Fibroblast of pulmonary artery (primary cell): Measurements from ENCODE around the gene RBFOX2.

Experiments used
- DNase-seq: peaks from one replicate; pipeline ENCODE4 v3.0.0-alpha.2; 2010; ENCODE audit warnings: low read depth
- H3K4me3 ChIP-seq: replicated peaks from 2 replicates; pipeline ENCODE4 v1.5.1; 2011; ENCODE audit warnings: low read depth, mild to moderate bottlenecking, control low read depth, low read length, moderate library complexity
- TF ChIP-seq, protein P1 (sequence below): IDR thresholded peaks from 2 replicates; pipeline ENCODE4 v1.5.1; 2011; ENCODE audit warnings: mild to moderate bottlenecking, control low read depth, low read length, inconsistent platforms; ENCODE audit errors: missing control alignments

RBFOX2 gene

DNA sequence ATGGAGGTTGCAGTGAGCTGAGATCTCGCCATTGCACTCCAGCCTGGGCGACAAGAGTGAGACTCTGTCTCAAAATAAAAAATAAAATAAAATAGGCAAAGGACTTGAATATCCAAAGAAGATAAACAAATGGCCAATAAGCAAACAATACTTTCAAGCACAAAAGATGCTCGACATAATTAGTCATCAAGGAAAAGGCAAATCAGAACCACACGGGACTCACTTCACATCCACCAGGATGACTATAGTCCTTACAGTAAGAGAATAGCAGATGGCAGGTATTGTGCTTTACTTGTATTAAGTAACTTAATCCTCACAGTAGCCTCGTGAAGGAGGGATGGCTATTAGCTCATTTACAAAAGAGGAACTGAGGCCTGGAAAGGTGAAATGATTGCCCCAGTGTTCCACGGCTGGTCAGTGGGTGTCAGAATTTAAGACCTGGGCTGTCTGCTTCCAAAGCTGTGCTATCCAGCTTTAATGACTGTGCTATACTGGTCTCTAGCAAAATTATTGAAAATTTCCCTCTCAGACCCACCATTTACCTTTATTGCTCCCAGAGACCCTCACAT, 40.2 kb upstream of the RBFOX2 start:
- DNase-seq: no peak
- TF ChIP-seq, protein P1, sequence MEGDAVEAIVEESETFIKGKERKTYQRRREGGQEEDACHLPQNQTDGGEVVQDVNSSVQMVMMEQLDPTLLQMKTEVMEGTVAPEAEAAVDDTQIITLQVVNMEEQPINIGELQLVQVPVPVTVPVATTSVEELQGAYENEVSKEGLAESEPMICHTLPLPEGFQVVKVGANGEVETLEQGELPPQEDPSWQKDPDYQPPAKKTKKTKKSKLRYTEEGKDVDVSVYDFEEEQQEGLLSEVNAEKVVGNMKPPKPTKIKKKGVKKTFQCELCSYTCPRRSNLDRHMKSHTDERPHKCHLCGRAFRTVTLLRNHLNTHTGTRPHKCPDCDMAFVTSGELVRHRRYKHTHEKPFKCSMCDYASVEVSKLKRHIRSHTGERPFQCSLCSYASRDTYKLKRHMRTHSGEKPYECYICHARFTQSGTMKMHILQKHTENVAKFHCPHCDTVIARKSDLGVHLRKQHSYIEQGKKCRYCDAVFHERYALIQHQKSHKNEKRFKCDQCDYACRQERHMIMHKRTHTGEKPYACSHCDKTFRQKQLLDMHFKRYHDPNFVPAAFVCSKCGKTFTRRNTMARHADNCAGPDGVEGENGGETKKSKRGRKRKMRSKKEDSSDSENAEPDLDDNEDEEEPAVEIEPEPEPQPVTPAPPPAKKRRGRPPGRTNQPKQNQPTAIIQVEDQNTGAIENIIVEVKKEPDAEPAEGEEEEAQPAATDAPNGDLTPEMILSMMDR: no peak

DNA sequence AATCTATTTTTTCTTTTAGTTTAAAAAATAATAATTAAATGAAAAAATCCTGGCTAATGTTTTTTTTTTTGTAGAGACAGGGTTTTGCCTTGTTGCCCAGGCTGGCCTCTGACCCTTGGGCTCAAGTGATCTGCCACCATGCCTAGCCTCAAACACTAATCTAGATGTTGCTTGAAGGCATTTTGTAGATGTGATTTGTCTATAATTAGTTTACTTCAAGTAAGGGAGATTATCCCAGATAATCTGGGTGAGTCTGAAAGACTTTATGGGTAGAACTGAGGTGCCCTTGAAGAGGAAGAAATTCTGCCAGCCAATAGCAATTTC, 38.6 kb upstream of the RBFOX2 start:
- no peak for DNase-seq
- TF ChIP-seq, protein P1: no peak
- no peak overlapping the region for H3K4me3 ChIP-seq

More for the DNA sequence above, 40.2 kb upstream of the RBFOX2 start:
- H3K4me3 ChIP-seq: no peak overlapping the region

DNA sequence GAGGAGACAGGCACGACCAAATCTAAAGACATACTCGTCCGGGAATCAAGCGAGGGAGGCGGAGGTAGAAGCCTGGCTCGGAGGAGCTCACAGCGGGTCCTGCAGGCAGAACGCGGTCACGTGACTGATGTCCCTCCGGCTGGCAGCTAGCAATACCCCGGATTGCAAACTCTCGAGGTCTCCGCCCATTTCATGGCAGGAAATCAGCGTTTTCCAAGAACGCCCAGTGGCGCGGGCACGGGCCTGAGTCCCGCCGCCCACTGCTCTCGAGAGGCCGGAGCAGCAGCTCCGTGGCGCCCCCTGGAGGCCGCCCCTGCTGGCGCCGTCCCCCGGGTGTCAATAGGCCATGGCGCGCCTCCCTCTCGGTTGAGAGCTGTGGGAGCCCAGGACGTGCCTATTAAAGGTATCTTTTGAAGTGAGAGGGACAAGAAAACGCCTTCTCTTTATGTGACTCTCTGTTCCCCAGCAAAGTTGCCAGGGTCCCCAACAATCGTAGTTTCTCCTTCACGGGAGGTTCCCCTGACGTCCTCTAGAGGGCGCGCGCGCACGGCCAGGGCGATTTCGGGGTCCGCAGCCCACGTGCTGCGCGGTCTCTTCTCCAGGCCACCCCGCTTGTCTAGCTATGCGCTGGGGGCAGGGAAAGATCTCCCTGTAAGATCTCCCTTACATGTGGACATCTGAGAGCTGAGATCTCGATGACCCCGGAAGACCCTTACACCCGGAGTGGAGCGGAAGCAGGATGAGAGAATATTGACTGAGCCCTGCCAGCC, 37.3 kb upstream of the RBFOX2 start:
- peak; percentile 95 for DNase-seq
- TF ChIP-seq, protein P1: peak; percentile 87
- H3K4me3 ChIP-seq: peak overlapping the region; percentile 57

DNA sequence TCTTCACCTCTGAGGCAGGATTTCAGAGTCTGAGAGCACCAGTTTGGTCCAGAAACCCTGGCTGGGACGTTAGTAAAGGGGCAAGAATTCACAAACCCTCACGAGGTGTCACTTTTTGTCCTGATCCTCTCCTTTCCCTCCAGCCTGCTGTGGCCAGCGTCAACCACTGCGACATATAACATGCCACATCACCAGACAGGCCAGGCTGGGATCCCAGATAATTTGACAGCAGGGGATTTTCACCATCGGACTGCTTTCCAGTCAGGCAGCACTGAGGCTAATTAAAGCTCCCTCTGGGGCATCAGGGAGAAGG, 36.8 kb upstream of the RBFOX2 start:
- TF ChIP-seq, protein P1: no peak
- H3K4me3 ChIP-seq: peak overlapping the region; percentile 57
- DNase-seq: no peak

DNA sequence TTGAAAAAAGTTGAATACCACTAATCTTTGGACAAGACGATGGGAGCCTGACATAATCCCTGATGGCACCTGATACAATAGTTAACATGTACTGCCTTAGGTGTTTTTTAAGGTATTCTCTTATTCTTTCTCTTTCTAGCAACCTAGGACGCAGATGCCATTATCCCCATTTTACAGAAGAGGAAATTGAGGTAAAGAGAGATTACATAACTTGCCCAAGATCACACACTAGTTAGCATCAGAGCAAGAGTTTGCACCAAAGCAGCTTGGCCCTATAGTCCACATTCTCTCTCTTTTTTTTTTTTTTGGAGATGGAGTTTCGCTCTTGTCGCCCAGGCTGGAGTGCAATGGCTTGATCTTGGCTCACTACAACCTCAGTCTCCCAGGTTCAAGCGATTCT, 35.7 kb upstream of the RBFOX2 start:
- TF ChIP-seq, protein P1: no peak

DNA sequence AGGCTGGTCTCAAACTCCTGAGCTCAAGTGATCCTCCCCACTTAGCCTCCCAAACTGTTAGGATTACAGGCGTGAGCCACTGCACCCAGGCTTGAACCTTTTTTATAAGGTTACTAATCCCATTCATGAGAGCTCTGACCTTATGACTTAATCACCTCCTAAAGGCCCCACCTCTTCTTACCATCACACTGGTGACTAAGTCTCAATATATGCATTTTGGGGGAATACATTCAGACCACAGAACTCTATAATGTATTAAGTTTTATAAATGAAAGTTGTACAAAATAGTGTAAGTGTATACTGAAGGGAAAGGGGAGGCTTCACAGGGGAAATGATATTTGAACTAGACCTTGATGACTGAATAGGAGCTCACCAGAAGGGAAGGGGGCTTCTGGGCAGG, 28.4 kb upstream of the RBFOX2 start:
- no peak for DNase-seq
- TF ChIP-seq, protein P1: no peak

More for the DNA sequence above, 35.7 kb upstream of the RBFOX2 start:
- H3K4me3 ChIP-seq: no peak overlapping the region
- DNase-seq: no peak

More for the DNA sequence above, 28.4 kb upstream of the RBFOX2 start:
- no peak overlapping the region for H3K4me3 ChIP-seq
